ENCODE measurements around the gene FAM20A.

GRCh38 chr17:68532826-68533225 is 68.3 kb downstream of the FAM20A start:
- TF ChIP-seq CTCF (IDR thresholded peaks at IDR 0.05; ENCODE audit: insufficient read depth, low read depth, low read length) (no peak), EZH2 (IDR thresholded peaks at IDR 0.05; ENCODE audit: insufficient read depth, low read length) (no peak)
